PC-9 (cell line): ENCODE measurements around the gene PYDC1.

Experiments used
- CTCF ChIP-seq: fragments of 200-600 bp; sonication (generic); conservative IDR thresholded peaks from 2 replicates; pipeline ENCODE4 v1.6.1; 2017; ENCODE audit warnings: mixed run types, antibody characterized with exemption, mild to moderate bottlenecking, moderate library complexity
- EZH2 ChIP-seq: fragments of 200-600 bp; sonication (generic); IDR thresholded peaks from 2 replicates; pipeline ENCODE4 v1.8.0; 2017; ENCODE audit warnings: antibody characterized with exemption, low read depth

GRCh38 chr16:31187808-31188189 lies 29.1 kb downstream of the PYDC1 start:
- TF ChIP-seq CTCF (no peak), EZH2 (no peak)
